Activated CD8-positive, alpha-beta memory T cell treated with anti-CD3 and anti-CD28 coated beads, Interleukin-2, amount 50 U/mL, for 24 hours (primary cell): Measurements from ENCODE around the gene PCNT.
"Not testable (repeated sequence)": the region's sequence is repeated elsewhere in the genome, so short reads cannot be mapped to it uniquely, and the experiment has no call there.

Experiments used
- DNase-seq: peaks from one replicate; pipeline ENCODE4 v3.0.0-alpha.2; 2020; ENCODE audit errors: extremely low read depth

The PCNT gene

DNA sequence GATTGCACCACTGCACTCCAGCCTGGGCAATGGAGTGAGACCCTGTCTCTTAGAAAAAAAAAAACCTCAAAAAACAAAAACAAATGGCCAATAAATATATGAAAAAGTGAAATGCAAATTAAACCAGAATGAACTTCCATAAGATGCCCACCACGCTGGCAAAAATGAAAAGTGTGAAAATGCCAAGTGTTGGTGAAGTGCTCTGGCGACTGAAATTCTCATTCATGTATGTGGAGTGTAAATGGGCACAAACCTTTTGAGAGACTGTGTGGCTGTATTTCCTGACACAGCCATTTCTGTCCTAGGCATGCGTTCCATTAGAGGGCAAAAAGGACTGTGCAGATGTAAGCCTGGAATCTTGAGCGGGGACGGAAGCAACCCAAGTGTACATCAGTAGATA, 19.5 kb upstream of the PCNT start:
- no peak for DNase-seq

GRCh38 chr21:46304955-46305354, 19.0 kb upstream of the PCNT start:
- DNase-seq = no peak

GRCh38 chr21:46307625-46308024, 16.3 kb upstream of the PCNT start:
- DNase-seq = no peak

- no peak for DNase-seq
Measured at GRCh38 chr21:46308431-46308830, 15.5 kb upstream of the PCNT start.

GRCh38 chr21:46310260-46310659, 13.7 kb upstream of the PCNT start:
- not testable (repeated sequence) for DNase-seq

DNA sequence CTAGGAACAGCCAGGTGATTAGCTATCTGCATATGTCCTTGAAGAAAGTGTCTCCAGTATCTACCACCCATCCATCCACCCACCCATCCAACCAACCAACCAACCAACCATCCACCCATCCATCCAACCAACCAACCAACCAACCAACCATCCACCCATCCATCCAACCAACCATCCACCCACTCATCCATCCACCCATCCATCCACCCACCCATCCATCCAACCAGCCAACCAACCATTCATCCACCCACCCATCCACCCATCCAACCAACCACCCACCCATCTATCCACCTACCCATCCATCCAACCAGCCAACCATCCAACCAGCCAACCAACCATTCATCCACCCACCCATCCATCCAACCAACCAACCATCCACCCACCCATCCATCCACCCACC, 12.4 kb upstream of the PCNT start:
- no peak for DNase-seq

DNA sequence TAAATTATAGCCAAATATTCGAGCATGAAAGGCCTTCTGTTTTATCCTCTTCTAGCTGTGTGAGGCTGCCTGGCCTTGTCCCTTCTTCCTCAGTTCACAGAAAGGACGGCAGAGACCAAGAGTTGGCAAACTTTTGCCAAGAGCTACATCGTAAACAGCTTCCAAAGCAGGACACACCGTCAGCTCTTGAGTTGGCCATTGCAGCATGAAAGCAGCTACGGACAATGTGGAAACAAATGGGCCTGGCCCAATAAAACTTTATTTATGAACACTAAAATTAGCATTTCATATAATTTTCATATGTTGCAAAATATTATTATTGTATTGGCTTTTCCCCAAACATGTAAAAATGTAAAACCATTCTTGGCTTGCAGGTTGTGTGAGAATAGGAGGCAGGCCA, 11.0 kb upstream of the PCNT start:
- no peak for DNase-seq

DNA sequence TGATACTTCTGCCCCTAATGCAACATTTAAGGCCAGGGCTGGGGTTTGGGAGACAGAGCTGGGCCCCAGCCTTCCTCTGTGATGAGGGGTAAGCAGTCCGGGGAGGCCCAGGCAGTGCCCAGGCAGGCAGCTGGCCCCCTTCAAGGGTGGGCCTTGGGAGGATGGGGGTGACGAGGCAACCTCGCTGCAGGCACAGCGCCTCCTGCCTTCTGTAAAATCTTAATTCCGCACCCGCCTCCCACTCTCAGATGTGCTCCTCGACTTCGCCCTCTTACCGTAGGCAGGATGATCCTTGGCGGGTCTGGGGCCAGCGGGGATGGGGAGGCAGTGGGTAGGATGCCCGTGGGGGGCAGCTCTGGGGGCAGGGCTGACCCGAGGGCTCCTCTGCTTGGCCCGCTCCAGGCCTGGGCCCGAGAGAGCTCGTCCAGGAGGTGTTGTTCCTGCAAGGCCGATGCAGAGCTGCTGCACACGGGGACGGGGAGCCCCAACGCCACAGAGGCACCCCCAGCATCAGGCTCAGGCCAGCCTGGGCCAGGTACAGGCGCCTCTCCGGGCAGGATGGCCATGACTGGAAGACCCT, 9.4 kb upstream of the PCNT start:
- DNase-seq = no peak

- DNase-seq = no peak
Measured at GRCh38 chr21:46316708-46317324, 7.1 kb upstream of the PCNT start.

GRCh38 chr21:46317710-46318463, 6.1 kb upstream of the PCNT start:
- DNase-seq = no peak

- DNase-seq = no peak
Measured at GRCh38 chr21:46318464-46318845, 5.5 kb upstream of the PCNT start.

DNA sequence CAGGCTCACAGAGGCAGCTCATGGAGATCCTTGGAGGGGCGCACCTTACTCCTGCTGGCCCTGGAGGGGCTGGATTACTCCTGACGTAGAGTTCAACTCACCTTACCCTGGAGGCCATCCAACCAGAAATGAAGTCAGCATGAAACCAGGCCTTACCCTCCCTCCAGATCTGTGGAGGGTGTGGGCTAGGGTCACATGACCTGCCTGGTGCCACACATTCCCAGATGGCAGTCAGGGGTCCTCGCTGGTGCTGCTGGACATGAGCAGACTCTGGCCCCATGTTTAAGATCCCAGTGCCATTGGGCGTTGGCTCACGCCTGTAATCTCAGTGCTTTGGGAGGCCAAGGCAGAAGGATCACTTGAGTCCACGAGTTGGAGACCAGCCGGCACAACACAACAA, 4.8 kb upstream of the PCNT start:
- no peak for DNase-seq

DNA sequence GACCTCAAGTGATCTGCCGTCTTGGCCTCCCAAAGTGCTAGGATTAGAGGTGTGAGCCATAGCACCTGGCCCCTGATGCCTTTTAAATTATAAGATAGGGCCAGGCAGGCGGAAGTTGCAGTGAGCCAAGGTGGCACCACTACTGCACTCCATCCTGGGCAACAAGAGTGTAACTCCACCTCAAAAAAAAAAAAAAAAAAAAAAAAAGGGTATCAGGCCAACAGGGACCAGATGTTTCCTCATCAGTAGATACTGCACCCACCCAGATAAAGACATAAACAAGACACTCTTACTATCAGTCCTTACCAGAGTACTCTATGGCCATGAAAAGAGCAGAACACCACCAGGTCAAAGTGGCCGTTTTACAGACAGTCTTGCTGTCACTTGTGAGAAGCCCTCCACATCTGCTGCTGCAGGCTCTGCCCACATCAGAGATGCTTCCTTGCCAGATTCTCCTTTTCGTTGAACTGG, 3.6 kb upstream of the PCNT start:
- no peak for DNase-seq

GRCh38 chr21:46322351-46323226, 1.4 kb upstream of the PCNT start:
- no peak for DNase-seq

DNA sequence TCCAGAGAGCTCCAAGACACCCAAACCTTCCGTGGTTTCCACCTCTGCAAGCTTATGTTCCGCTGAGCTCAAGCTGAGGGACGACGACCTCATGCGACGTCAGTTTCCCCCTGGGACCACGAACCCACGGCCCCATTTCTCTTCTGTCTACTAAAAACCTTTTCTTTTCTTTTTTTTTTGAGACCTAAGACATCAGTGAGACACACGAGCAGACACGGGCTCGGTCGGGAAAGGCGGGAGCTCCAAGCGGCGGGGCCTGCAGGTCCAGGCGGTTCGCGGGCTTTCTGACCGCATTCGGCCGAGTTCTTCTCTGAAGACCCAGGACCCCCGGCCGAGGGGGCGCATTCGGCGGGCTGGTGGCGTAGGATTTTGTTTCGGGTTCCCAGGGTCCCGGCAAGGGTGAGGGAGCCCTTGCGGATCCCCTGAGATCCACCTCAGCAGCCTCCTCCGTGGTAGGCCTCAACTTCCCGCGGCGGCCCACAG, 688 bp upstream of the PCNT start:
- no peak for DNase-seq

DNA sequence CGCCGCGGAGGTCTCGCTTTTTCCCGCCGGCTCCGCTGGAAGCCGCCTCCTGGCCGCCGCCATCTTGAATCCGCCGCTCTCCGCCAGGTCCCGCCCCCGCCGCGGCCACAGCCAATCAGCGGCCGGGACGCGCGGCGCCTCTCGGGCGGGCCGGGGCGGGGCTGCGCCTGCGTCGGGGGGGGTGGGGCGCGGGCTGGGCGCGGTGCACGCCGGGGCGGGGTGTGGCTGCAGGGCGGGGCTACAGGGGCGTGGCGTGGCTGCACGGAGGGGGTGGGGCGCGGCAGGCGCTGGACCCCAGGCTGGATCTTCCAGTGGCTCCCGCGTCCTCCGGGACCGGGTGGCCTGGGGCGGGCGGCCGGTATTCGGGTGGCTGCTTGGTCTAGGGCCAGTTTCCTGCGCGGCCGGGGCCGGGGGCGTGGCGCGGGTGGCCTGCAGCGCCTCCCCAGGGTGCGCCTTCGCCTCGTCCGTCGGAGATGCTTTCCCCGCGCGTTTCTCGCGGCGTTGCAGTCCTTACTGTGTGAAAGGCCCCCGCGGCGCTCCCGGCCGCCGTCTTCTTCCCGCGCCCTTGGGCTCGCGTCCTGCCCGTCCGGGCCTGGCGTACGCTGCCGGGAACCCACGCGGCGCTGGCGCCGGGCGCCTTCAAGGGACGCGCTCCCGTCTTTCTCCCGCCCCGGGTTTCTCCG, 575 bp downstream of the PCNT start:
- DNase-seq = peak; percentile 56

GRCh38 chr21:46325073-46325912, 1.3 kb downstream of the PCNT start:
- no peak for DNase-seq

GRCh38 chr21:46326110-46326703, 2.3 kb downstream of the PCNT start:
- DNase-seq = no peak

DNA sequence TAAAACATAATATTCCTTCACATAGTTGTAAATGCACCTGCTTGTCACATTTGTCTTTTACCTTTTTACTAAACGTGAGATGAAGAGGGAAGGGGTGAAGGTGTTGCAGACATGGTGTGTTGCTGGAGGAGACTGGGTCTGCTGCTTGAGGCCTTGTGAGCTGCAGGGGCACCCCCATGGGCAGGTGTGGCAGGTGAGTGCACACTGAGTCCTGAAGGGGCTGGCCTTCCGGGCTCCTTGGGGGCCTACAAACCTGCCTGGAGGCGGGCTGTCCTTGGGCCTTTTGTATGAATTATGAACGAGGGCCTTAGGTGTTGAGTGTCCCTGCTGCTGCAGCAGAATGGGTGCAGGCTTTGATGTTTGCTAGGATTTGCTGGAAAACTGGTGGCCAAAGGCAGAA, 3.8 kb downstream of the PCNT start:
- no peak for DNase-seq

- DNase-seq = no peak
Measured at GRCh38 chr21:46328151-46328550, 4.2 kb downstream of the PCNT start.
